GM20431 (cell line): ENCODE results near the gene BCL2L11.
"Not testable (repeated sequence)": the region's sequence is repeated elsewhere in the genome, so short reads cannot be mapped to it uniquely, and the experiment has no call there.

Source experiments
- in situ Hi-C: fragments of 300-500 bp; cut with MseI, MboI; formaldehyde crosslinking; loops from one replicate; pipeline ENCODE4 v1.15.0; 2020; ENCODE audit warnings: low sequenced_read_pairs; ENCODE audit not compliant: unreplicated experiment

The BCL2L11 gene, protein sequence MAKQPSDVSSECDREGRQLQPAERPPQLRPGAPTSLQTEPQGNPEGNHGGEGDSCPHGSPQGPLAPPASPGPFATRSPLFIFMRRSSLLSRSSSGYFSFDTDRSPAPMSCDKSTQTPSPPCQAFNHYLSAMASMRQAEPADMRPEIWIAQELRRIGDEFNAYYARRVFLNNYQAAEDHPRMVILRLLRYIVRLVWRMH

DNA sequence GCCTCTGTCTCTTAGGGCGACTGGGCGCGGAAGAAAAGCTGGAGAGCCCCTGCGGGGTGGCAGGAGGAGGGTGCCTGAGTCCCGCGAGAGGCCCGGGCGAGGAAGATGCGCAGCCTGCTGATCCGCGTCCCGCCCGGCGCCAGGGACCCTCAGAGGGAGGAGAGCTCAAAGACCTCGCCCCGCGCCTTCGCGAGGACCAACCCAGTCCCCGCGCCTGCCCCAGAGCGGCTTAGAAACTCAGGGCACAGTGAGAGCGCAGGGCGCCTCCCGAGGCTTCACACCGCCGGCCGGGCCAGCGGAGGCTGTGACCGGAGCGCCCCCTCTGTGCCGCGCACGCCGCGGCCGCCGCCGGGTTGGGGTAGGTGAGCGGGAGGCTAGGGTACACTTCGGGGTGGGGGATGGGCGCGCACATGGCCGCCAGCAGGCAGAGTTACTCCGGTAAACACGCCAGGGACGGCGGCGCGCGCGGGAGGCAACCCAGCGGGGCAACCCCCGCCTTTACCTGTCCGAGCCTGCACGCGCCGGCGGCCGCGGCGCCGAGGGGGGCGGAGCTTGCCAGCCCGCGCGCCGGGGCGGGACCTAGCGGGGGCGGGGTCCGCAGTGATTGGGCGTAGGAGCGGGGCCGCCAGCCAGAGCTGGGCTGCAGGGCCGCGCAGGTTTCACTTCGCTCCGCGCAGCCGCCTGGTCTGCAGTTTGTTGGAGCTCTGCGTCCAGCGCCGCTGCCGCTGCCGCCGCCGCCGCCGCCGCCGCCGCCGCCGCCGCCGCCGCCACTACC lies at the start of gene BCL2L11:
Gene BCL2L11, plus strand, starts transcription at position 662 of the 775 bp plus-strand sequence. CDS start 2,832 bp downstream, outside the sequence.
- in situ Hi-C loops = no loop called here

DNA sequence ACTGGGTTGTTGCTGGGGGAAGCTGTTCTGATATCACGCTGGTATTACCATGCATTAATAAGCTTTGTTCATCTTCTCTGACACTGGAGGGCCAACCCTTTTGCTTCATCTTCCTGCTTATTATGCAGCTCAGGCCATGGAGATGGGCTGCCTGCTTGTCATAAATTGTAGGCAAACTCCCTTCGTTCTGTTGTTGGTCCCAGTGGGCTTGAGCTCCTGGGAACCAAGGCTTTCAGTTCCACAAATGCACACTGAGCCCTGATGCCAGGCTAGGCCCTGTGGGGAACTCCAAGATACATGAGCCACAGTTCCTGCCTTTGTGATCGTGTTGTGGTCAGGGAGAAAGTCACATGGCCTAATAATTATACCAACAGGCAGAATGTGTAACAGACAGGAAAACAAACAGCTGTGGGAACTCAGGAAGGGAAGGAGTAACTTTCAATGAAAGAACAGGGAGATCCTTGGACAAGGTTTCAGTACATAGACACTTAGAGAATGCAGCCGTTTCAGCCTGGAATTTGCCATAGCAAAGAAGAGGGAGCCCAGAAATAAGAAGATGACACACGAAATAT lies 49.0 kb upstream of the BCL2L11 start:
- in situ Hi-C loops = no loop called here

DNA sequence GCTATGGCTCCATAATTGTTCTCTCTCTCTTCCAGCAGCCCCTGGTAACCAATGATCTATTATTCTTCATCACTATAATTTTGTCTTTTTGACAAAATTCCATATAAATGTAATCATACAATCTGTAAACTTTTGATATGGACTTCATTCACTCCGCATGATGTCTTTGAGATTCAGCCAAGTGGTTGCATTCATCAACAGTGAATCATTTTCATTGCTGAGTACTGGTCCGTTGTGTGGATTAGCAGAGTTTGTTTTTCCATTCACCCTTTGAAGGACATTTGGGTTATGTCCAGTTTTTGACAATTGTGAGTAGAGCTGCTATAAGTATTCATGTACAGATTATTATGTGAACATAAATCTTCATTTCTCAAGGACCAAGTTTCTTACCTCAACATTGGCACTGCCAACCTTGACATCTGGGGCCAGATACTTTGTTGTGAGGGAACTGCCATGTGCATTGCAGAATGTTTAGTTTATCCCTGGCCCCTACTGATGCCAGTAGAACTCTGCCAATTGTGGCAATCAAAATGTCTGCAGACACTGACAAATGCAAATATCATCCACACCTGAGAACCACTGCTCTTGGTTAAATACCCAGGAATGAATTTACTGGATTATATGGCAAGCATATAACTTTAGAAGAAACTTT lies 48.4 kb upstream of the BCL2L11 start:
- in situ Hi-C loops = no loop called here

DNA sequence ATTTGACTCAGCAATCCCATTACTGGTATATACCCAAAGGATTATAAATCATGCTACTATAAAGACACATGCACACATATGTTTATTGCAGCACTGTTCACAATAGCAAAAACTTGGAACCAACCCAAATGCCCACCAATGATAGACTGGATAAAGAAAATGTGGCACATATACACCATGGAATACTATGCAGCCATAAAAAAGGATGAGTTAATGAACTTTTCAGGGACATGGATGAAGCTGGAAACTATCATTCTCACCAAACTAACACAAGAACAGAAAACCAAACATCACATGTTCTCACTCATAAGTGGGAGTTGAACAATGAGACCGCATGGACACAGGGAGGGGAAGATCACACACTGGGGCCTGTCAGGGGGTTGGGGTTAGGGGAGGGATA lies 38.1 kb upstream of the BCL2L11 start:
- in situ Hi-C loops = not testable (repeated sequence)

DNA sequence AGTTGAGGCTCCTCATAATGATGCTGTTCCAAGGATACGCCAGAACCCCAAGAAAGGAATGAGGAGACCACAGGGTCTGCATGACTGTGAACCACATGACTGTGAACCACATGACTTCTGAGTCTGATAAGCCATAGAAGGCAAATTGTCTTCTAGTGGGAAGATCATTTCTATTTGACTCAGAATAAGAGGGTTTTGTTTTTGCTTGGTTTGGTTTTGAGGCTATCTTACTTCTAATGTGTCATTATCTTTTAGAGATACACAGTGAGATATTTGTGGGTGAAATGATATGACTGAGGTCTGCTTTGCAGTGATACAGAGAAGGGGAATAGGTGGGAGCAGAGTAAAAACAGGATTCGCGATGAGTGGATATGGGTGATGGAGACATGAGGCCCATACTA lies 28.9 kb upstream of the BCL2L11 start:
- in situ Hi-C loops = no loop called here

DNA sequence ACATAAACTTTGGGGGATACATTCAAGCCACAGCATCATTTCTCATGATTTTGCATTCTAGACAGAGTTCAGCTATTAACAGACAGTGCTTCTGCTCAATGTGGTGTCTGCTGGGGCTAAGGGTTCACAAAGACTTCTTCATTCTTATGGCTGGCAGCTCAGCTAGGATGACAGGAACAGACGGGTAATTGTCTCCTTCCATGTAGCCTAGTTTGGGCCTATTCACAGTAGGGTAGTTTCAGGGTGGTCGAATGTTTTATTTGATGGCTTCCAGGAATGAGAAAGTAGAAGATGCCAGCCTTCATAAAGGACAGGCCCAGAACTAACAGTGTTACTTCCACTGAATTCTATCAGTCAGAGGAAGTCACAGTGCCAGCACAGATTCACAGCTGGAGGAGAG lies 26.0 kb upstream of the BCL2L11 start:
- in situ Hi-C loops = no loop called here

DNA sequence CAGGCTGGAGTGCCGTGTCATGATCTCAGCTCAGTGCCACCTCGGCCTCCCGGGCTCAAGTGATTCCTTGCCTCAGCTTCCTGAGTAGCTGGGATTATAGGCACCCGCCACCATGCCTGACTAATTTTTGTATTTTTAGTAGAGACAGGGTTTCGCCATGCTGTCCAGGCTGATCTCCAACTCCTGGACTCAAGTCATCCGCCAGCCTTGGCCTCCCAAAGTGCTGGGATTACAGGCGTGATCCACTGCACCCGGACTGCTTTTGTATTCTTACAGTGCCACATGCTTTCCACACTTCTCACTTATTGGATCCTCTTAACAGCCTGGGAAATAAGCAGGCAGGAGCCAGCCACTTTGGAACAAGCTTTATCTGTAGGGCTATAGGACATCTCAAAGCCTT lies 25.3 kb upstream of the BCL2L11 start:
- in situ Hi-C loops = no loop called here

DNA sequence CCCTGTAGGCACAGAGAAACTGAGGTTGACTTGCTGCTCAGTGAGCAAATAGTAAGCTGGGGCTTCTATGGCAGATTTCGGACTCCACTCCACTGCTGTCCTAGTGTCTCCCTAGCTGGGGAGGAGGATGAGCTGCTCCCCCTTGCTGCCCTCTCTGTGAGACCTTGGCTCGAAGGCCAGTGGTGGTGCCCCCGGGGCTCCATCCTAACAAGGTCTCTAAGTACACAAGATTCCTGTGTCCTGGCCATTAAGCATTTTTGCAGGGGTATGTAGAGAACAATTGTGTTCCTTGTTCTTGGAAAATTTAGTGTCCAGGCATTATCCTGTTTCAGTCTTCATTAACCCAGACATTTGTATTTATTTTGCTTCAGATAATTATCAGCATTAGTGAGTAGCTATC lies 21.3 kb upstream of the BCL2L11 start:
- in situ Hi-C loops = no loop called here

DNA sequence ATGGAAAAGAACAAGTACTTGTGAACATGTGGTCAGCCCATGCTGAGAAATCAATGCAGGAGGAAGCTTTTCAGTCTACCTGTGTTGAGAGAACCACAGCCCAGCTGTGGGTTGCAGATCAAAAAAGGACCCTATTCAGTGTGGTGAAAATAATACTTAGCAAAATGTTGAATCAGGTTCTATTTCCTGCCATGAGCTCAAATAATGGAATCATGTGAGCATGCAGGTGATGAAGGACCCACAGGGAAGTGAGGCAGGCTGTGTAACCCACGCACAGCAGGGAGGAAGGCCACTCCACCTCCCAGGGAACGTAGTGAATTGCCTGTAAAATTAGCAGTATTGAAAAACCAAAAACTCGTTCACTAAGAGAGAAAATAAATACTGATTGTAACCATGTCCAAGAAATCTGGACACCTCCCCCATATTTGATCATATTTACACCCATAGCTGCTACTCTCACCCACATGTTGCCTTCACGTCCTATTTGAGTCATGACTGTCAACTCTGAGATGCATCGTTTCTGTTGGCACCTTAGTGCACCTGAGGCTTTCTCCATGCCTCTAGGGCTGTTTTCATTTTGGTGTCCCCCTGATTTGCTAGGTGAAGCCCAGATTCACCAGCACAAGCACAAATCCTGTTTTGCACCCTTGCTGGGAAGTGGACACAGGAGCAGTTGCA lies 20.5 kb upstream of the BCL2L11 start:
- in situ Hi-C loops = no loop called here

DNA sequence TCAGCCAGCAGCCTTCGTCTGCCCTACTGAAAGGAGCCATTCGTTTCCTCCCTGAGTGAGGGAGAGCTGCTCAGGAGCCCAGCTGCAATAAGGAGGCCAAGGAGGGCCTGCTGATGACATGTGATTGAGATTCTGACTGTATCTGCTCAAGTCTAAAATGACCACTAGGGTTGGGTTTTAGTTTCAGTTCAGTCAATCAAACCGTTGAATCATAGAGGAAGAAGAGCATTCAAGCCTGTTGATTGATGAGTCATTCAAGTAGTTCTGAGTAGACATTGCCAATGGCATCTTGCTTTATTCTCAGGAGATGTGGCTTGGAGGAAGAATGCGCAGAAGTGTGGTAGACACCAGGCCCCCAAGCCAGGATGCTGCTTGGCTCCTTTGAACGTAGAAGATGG lies 19.9 kb upstream of the BCL2L11 start:
- in situ Hi-C loops = no loop called here

DNA sequence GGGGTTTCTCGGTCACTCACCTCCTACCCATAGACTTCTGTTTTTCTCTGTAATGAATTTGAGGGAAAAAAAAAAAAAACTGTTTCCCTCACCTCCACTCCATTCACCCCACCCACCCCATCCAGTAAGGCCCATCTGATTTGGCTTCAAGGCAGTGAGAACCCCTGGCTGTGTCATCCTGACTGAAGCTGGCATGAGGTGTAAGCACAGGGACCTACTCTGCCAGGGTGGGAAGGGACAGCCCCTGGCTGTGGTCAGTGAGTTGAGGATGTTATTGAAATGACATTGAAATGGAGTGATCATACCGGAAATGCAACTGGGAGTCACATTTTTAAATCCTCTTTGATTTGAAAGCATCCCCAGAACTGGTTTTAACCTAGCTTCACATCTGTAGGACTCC lies 19.1 kb upstream of the BCL2L11 start:
- in situ Hi-C loops = no loop called here

DNA sequence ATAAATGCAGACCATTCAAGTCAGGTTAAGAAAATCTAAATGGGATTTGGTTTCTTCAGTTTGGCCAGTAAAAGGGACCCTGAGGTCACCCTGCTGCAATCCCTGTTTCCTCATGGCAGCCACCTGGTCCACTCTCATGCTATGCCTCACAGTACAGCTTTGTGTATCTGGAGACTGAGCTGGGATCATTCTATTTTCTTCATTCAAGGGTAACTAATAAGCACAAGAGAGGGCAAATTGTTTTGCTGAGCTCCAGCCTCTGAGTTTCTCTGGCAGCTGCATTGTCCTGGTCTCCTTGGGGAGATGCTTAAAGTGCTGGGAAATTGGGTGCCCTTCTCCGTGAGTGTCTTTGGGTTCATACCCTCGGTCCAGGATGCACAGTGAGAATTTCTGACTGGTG lies 18.5 kb upstream of the BCL2L11 start:
- in situ Hi-C loops = no loop called here

DNA sequence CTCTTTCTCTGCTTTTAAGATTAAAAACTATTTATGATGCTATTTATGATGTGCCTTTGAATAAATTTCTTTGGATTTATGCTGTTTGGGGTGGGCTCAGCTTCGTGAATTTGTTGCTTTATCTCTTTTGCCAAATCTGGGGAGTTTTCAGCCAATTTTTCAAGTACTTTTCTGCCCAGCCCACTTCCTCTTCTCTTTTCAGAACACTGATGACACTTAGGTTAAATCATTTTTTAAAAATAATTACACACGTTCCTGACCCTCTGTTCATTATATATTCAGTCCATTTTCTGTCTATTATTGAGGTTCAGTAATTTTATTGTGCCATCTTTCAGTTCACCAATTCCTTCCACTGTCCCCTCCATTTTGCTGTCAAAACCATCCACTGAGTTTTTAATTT lies 14.8 kb upstream of the BCL2L11 start:
- in situ Hi-C loops = no loop called here

DNA sequence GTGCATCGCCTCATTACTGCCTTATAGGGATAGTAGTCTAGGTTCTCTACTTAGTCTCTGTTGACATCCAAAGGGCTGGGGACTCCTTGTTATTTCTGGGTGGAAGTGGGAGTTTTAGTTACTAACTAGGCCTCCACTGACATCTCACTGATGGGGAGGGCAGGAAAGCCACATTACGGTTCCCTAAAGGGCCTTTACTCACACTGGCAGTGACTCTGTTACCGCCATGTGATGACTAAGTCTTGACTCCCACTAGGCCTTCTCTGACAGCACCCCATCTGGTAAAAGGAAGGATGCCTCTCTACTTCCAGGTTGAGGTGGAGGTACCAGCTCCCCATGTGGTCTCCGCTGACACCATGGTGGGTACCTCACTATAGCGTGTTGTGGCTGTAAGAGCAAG lies 14.0 kb upstream of the BCL2L11 start:
- in situ Hi-C loops = no loop called here

DNA sequence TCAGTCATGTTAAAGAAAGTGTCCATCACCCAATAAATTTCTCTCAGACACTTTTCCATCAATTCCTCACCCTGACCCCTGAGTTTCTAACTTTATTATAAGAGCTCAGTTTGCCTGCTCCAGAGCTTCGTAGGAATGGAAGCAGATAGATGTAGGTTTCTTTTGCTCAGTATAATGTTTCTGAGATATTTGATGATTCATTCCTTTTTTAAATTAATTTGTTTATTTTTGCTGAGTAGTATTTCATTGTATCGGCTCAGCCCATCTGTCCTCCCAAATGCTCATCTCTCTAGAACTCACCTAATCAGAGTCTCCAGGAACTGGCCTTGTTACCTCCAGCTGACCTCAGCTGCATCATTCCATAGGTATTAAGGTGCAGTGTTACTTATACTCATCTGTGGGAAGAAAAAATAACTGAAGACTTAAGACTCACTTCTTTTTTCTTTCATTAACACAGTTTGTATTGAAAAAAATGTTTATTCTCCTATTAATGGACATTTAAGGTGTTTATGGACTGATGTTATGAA lies 11.9 kb upstream of the BCL2L11 start:
- in situ Hi-C loops = no loop called here

DNA sequence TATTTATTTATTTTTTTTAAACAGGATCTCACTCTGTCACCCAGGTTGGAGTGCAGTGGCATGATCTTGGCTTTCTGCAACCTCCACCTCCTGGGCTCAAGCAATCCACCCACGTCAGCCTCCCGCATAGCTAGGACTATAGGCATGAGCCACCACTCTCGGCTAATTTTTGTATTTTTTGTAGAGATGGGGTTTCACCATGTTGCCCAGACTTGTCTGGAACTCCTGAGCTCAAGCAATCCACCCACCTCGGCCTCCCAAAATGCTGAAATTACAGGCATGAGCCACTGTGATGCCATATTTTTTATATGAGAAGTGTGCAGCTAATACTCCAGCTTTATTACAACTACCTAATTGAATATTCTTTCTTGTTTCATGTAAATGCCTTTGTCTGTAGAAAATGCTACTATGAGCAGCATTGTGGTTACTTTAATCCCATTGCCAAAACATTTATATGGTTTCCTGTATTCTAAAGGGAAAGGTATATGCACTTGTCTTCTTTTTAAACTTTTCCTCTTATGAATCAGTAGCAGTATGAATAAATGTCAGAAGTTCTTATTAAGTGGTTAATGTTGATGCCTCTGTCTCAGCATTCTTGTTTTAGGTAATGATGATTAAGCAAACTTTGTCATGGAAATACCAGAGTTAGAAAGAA lies 9.5 kb upstream of the BCL2L11 start:
- in situ Hi-C loops = no loop called here

DNA sequence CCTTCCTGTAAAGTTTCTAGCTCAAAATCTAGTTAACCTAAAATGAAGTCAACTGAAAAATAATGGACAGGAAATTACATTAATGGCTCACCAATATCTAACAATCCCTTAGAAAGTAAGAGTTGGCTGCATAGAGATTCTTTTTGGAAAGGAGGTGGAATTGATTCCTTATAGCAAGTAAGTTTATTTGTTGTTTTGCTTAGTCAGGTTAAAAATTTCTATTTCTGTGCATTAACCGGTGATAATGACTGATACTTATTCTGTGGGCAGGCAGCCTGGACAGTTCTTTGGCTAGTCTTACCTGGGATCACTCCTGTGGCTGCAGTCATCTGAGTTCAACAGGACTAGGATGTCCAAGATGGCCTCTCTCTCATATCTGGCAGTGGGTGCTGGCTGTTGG lies 6.9 kb upstream of the BCL2L11 start:
- in situ Hi-C loops = no loop called here

DNA sequence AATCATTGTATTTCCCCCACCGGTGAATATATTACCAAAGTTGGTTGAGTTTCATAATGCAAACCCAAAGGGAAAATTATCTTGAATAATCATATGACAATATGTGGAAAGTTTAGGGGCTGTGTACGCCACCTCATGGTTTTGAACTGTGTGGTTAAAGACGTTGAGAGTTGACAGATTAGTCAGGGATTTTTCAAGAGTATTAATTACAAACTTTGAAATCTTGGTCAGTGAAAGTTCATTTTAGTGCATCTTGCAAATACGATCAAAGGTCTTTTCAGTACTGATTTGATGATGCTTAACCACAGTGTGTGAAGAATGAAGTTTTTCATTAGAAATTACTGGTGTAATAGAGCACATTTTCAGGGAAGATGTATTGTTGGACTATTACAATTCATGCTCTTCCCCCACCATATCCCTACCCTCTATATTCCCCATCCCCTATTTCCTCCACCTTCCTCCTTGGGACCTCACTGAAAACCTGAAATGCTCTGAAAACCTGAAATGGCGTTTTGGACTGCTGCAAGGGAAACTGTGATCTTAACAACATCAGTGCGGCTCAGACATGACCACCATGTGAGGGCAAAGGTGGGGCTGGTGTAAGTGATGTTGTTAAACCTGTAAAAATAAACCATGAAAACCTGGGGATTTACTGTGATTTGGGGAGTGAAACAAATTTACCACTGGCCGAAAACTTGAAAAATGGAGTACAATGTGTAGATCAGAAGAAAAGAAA lies 4.5 kb upstream of the BCL2L11 start:
- in situ Hi-C loops = no loop called here
